Superior temporal gyrus (tissue), 1 donor: Measurements from ENCODE around the gene RABEP2.
"Not testable (repeated sequence)": the region's sequence is repeated elsewhere in the genome, so short reads cannot be mapped to it uniquely, and the experiment has no call there.

Experiments used
- DNase-seq: peaks from one replicate; pipeline ENCODE4 v3.0.0-alpha.2; 2016; ENCODE audit errors: extremely low spot score

The RABEP2 gene, protein sequence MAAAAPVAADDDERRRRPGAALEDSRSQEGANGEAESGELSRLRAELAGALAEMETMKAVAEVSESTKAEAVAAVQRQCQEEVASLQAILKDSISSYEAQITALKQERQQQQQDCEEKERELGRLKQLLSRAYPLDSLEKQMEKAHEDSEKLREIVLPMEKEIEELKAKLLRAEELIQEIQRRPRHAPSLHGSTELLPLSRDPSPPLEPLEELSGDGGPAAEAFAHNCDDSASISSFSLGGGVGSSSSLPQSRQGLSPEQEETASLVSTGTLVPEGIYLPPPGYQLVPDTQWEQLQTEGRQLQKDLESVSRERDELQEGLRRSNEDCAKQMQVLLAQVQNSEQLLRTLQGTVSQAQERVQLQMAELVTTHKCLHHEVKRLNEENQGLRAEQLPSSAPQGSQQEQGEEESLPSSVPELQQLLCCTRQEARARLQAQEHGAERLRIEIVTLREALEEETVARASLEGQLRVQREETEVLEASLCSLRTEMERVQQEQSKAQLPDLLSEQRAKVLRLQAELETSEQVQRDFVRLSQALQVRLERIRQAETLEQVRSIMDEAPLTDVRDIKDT

DNA sequence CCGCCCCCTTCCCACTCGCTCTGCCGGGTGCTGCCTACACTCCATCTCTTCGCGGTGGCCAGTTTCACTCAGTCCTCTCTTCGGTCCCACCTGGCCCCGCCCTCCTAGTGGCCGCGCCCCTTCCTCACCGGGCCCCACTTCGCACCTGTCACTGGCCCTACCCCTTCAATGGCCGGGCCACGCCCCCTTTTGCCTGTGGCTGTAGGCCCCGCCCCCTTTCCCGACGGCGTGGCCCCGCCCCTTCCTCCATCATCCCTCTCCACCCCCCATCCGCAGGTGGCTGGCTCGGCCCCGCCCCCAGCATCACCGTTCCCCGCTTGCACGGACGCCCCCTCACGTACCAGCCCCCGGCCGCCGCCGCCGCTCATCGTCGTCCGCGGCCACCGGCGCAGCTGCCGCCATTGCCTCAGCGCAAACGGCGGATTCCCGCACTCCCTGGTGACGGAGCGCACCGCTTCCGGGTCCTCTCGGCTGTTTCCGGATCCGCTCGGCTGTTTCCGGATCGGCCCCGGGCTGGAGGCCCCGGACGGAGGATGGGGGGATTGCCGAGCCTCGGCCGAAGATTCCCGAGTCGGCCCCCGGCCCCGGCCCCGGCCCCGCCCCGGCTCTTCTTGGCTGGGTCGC lies at the start of gene RABEP2:
Gene RABEP2, minus strand, starts transcription at position 477 of the 624 bp plus-strand sequence. Its CDS starts 75 bp downstream, at position 402.
- peak; percentile 86 for DNase-seq

DNA sequence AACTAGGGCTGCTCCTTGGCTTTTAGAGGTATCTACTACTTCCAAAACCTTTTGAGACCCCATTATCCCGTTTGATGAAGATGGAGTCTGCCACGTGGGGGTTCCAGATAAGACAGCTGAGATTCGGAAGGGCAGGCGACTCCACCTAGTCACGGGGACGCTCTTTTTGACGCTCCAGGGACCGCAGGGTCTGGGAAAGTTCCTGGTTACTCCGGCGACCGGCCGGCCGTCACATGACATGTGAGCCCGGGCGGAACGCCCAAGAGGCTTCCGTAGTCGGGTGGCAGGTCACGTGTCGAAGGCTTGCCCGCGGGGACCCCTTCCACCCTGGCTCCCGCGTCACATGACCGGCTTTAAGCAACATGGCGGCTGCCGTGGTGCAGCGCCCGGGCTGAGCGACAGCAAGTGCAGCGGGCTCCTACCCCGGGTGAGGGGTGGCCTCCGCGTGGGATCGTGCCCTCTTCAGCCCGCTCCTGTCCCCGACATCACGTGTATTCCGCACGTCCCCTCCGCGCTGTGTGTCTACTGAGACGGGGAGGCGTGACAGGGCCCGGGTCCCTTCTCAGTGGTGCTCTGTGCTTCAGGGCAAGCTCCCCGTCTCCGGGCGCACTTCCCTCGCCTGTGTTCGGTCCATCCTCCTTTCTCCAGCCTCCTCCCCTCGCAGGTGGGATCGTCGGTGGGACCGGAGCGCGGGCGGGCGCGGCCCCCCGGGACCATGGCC lies 49.6 kb upstream of the RABEP2 start, which contains the start of gene SPNS1:
Gene SPNS1, plus strand, starts transcription at position 342 of the 721 bp plus-strand sequence. Its CDS starts 374 bp downstream, at position 716.
- peak; percentile 98 for DNase-seq

DNA sequence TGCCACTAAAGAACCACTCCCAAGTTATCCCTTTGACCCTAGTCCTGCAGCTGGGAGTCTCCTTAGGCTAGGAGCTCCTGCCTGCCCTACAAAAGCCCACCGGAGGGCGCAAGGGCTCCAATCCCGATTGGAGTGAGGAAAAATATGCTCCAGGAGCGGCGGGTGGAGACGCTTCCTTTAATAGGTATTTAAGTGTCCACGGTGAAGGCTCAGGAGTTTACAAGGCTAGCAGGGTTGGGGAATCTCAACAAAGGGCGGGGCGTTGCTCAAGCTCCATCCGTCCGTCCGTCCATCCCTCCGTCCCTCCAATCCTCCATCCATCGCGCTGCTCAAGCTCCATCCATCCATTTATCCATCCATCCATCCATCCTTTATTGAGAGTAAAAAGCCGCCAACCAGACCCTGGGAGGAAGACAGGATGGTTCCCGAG lies 49.0 kb upstream of the RABEP2 start:
- peak; percentile 75 for DNase-seq

- DNase-seq: not testable (repeated sequence)
These were observed 44.7 kb upstream of the RABEP2 start for GRCh38 chr16:28969696-28970095.

DNA sequence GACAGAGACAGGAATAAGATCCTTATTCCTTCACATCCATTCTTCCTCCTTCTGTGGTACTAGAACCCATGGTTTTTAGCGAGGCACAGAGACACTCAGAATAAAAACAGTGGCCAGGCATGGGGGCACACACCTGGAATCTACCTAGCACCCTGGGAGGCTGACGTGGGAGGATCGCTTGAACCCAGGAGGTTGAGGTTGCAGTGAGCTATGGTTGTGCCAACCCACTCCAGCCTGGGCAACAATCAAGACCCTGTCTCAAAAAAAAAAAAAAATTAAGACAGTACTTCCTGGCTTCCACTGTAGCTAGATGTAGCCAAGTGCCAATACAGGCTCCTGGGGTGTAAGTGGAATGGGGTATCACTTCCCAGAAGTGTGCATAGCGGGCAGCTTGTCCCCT lies 42.1 kb upstream of the RABEP2 start:
- no peak for DNase-seq

DNA sequence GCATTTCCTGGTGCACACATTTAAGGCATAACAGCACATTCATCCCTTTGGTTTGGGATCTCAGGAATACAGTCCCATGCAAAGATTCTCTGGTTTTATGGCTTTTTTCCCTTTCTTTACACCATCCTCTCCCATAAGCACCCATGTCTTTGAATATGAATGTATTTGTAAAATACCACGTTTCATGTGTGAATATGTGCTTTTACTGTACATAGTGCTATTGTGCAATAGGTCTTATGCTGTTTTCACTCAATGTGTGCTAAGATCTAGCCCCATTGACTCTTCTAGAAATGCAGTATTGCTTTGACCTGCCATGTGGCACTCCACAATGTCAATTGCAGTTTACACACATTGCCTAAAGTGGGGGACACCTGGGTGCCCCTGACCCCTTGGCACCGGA lies 39.5 kb upstream of the RABEP2 start:
- no peak for DNase-seq

GRCh38 chr16:28964072-28964471 lies 39.0 kb upstream of the RABEP2 start:
- DNase-seq: no peak

DNA sequence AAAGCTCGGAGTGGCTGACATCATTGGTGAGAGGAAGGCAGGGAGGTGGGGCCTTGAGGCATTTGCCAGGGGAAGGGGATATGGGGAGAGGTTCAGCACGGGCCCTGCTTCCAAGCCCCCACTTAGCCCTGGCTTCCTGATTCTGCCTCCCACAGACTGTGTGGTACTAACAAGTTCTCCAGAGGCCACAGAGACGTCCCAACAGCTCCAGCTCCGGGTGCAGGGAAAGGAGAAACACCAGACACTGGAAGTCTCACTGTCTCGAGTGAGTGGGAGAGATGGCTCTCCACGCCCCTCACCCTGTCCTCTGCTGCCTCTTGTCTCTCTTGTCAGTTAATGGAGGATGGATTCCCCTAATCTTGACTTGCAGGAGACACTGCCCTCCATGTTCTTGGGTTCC lies 33.8 kb upstream of the RABEP2 start:
- DNase-seq: no peak

DNA sequence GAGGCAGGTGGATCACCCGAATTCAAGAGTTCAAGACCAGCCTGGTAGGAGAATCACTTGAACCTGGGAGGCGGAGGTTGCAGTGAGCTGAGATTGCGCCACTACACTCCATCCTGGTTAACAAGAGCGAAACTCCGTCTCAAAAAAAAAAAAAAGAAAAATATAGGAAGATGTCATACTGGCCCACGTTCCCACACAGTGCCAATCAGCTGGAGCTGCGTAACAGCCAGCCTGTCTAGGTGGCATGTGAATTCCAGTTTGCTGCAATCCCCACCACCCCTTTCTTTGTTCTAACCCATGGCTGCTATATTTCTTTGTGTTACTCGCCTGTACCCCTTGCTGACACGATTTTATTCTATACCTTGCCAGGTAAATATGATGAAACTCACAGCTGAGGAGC lies 33.2 kb upstream of the RABEP2 start:
- DNase-seq: no peak

- no peak for DNase-seq
These were observed 26.4 kb upstream of the RABEP2 start for GRCh38 chr16:28951410-28951943.

GRCh38 chr16:28950648-28951409 lies 25.8 kb upstream of the RABEP2 start, which contains the start of gene NFATC2IP:
Gene NFATC2IP (plus strand): TSS chr16:28950937. CDS start chr16:28951012, 75 bp downstream.
- peak; percentile 100 for DNase-seq

- DNase-seq: no peak
These were observed 21.6 kb upstream of the RABEP2 start for GRCh38 chr16:28946681-28947080.

DNA sequence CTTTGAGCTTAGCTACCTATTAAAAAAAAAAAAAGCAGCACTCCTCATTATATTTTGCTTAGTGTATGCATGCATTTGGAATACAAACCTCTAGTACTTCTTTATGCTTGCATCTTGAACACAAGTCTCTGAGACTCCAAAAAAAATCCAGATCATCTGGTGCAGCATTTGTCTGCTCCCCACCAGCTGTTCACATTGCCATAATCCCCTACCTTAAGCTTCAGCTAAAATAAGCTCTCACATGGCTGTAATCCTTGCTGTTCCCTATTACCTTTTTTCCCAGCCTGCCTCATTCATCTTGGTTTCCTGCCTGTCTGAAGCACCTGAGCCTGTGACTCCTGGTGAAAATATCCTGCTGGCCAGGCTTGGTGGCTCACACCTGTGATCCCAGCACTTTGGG lies 18.2 kb upstream of the RABEP2 start:
- no peak for DNase-seq

GRCh38 chr16:28939825-28940224 lies 14.8 kb upstream of the RABEP2 start:
- not testable (repeated sequence) for DNase-seq

GRCh38 chr16:28938721-28939120 lies 13.7 kb upstream of the RABEP2 start:
- no peak for DNase-seq

DNA sequence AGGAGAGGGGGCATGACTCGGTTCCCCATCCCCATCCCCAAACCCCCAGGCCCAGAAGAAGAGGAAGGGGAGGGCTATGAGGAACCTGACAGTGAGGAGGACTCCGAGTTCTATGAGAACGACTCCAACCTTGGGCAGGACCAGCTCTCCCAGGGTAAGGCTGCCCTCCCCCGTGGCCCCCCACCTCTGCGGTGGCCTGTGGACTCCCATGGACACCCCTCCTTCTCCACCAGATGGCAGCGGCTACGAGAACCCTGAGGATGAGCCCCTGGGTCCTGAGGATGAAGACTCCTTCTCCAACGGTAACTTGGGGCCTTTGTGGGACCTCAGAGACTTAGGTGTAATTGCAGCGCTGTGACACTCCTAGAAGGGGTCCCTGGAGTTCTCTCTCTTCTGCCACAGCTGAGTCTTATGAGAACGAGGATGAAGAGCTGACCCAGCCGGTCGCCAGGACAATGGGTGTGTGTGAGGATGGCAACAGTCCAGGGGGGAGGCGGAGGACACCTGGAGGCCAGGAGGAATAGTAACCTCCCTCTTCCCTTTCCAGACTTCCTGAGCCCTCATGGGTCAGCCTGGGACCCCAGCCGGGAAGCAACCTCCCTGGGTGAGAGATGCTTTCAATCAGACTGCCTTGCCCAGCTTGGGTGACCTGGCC lies 12.3 kb upstream of the RABEP2 start:
- DNase-seq: no peak

DNA sequence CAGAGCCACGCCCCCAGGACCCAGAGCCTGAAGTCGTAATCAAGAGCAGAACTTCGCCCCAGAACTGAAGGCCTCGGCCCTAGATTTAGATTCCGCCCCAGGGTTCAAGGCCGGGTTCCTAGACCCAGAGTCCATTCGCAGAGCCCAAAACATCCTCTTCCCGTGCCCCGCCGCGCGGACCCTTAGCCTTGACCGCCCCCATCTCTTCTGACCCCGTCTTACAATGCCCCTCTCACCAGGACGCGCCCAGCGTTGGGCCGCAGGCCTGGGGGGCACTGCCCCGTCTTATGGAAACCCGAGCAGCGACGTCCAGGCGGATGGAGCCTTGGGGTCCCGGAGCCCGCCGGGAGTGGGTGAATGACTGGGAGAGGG lies 11.7 kb upstream of the RABEP2 start:
- DNase-seq: no peak

DNA sequence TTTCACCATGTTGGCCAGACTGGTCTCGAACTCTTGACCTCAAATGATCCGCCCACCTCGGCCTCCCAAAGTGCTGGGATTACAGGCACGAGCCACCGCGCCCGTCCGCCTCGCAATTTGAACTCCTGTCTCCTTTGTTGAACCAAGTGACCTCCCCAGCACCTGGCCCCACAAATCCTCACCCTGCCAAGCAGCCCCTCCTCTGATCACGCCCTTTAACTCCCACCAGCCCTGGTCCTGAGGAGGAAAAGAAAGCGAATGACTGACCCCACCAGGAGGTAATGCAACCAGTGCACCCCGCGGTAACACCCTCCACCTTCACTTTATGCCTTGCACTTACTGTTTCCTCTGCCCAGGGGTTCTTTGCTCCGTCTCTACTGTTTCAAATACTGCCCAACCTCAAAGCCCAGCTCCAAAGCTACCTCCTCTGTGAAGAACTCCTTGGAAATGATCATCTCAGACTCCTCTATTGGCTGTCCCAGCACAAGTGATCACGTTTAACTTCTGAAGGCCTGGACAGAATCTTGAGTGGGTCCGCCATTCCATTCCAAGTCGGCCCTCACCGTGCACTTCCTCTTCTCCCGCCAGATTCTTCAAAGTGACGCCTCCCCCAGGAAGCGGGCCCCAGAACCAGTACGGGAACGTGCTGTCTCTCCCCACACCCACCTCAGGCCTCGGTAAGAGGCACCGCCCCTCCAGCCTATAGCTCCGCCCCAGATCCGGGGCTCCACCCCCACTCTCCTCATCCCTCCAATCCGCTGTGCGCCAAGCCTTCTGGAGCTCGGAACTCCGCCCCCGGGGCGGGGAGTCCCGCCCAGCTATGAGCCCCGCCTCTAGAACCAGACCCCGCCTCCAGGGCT lies 11.1 kb upstream of the RABEP2 start:
- DNase-seq: peak; percentile 18

GRCh38 chr16:28935346-28935745 lies 10.3 kb upstream of the RABEP2 start:
- DNase-seq: no peak
